Right cardiac atrium (tissue), 5 donors: ENCODE measurements around the gene NOL7. TPM values are rescaled to one million over a fixed set of nuclear protein-coding genes. Genes with fewer than 3 reads are reported as not detected.
A peak's percentile ranks its signal among the peaks of the same experiment; 100 is the strongest.

Source experiments
- ATAC-seq, 2 donors: fragments of 200-7000 bp; cut with Tn5 transposase; one replicate each; pipeline versions ENCODE4 v1.8.0 to v1.9.1; 2020; ENCODE audit warnings: moderate library complexity in 2 of 2, mild to moderate bottlenecking in 1 of 2
- DNase-seq, 3 donors: peaks; one replicate each; pipeline ENCODE4 v3.0.0-alpha.2; 2020
- H3K27ac ChIP-seq: one replicate; pipeline ENCODE4 v1.5.1; 2013; ENCODE audit warnings: mild to moderate bottlenecking, low read length, control low read depth, moderate library complexity
- H3K27me3 ChIP-seq: one replicate; pipeline ENCODE4 v1.6.1; 2013; ENCODE audit not compliant: control insufficient read depth, insufficient read depth
- H3K4me1 ChIP-seq: one replicate; pipeline ENCODE4 v1.6.1; 2013; ENCODE audit warnings: low read length; ENCODE audit not compliant: control insufficient read depth, insufficient read depth
- H3K4me3 ChIP-seq: one replicate; pipeline ENCODE4 v1.5.1; 2013; ENCODE audit warnings: low read length, control low read depth
- H3K9me3 ChIP-seq: one replicate; pipeline ENCODE4 v1.6.1; 2013; ENCODE audit warnings: low read length; ENCODE audit not compliant: control insufficient read depth
- WGBS: extraction: QIAGEN DNeasy Blood & Tissue Kit; methylation state at CpG from one replicate; pipeline ENCODE4 v1.1.7; 2013; 5-methylcytosine and 5-hydroxymethylcytosine counted together
- intact Hi-C, 4 donors: fragments of 100-400 bp; cut with DNase I; formaldehyde crosslinking; loops; one replicate each; pipeline versions ENCODE4 v1.11.0 to v1.14.0; 2022 to 2023
- polyA plus RNA-seq: library from polyadenylated mRNA; stranded (reverse); fragments of 200-250 nt; gene quantifications from one replicate; pipeline ENCODE4 v1.2.3, GENCODE V29; 2013
- total RNA-seq, 4 donors: library from RNA; stranded (reverse); fragmentation: NEBNext Ultra II Directional; extraction: Animal tissue kit (Norgen Biotek cat#: 25700); gene quantifications; one replicate each; pipeline ENCODE4 v1.2.1, GENCODE V29; 2021
- donor health status: healthy with polysubstance abuse.
- donor health status: DM: no; HTN: yes; CAD: no.
- donor health status: DM: no; HTN: no; CAD: no.
- donor health status: DM: no; HTN: yes; CAD: no; lungs with severe emphysema.
- donor health status: DM: yes; HTN: yes; CAD: no.

NOL7 gene
- total and polyA plus RNA-seq, 5 donors: 44.7 to 65.2 (median 52.8) TPM

GRCh38 chr6:13593720-13594119, 21.4 kb upstream of the NOL7 start:
- H3K4me3 ChIP-seq: no peak overlapping the region
- no peaks in the 10 kb centered on the region for H3K4me1 ChIP-seq
- H3K27ac ChIP-seq: no peak overlapping the region
- intact Hi-C loops: no loop called here
- no peaks in the 10 kb centered on the region for H3K9me3 ChIP-seq
- no peak for ATAC-seq
- DNase-seq: no peak
- WGBS: 76% methylated on average over 6 of the region's 6 CpGs
- no peaks in the 10 kb centered on the region for H3K27me3 ChIP-seq

GRCh38 chr6:13597073-13597472, 18.1 kb upstream of the NOL7 start:
- Histone ChIP-seq H3K4me3 (no peak overlapping the region), H3K4me1 (no peaks in the 10 kb centered on the region), H3K27ac (no peak overlapping the region), H3K9me3 (no peaks in the 10 kb centered on the region), H3K27me3 (no peaks in the 10 kb centered on the region)
- intact Hi-C loops: no loop called here
- WGBS: 95% methylated on average over 4 of the region's 4 CpGs
- ATAC-seq (no peak), DNase-seq (no peak)

GRCh38 chr6:13600036-13600435, 15.1 kb upstream of the NOL7 start:
- Histone ChIP-seq H3K4me3 (no peak overlapping the region), H3K27ac (no peak overlapping the region), H3K9me3 (no peaks in the 10 kb centered on the region), H3K27me3 (no peaks in the 10 kb centered on the region), H3K4me1 (no peaks in the 10 kb centered on the region)
- DNase-seq: no peak
- intact Hi-C loops: no loop called here
- 95% methylated on average over 6 of the region's 6 CpGs for WGBS
- no peak for ATAC-seq

GRCh38 chr6:13604135-13604534, 11.0 kb upstream of the NOL7 start:
- H3K4me3 ChIP-seq: no peak overlapping the region
- no peaks in the 10 kb centered on the region for H3K4me1 ChIP-seq
- intact Hi-C loops: no loop called here
- no peak overlapping the region for H3K27ac ChIP-seq
- DNase-seq (no peak), ATAC-seq (no peak)
- WGBS: 89% methylated on average over 4 of the region's 4 CpGs
- H3K9me3 ChIP-seq: no peaks in the 10 kb centered on the region
- H3K27me3 ChIP-seq: no peaks in the 10 kb centered on the region

- DNase-seq: no peak
- no peak for ATAC-seq
- H3K4me3 ChIP-seq: no peak overlapping the region
- intact Hi-C loops: no loop called here
- no peak overlapping the region for H3K27ac ChIP-seq
- 86% methylated on average over 2 of the region's 2 CpGs for WGBS
- H3K27me3 ChIP-seq: no peaks in the 10 kb centered on the region
- H3K4me1 ChIP-seq: no peaks in the 10 kb centered on the region
- no peaks in the 10 kb centered on the region for H3K9me3 ChIP-seq
Measured at GRCh38 chr6:13604546-13605416, 10.4 kb upstream of the NOL7 start.

- Histone ChIP-seq H3K27me3 (no peaks in the 10 kb centered on the region), H3K27ac (no peak overlapping the region), H3K9me3 (no peaks in the 10 kb centered on the region), H3K4me1 (no peaks in the 10 kb centered on the region), H3K4me3 (no peak overlapping the region)
- WGBS: 87% methylated on average over 4 of the region's 4 CpGs
- DNase-seq (no peak), ATAC-seq (no peak)
- intact Hi-C loops: no loop called here
Measured at GRCh38 chr6:13605634-13606033, 9.5 kb upstream of the NOL7 start.

GRCh38 chr6:13611715-13612114, 3.4 kb upstream of the NOL7 start:
- ATAC-seq (no peak), DNase-seq (no peak)
- intact Hi-C loops: no loop called here
- no peaks in the 10 kb centered on the region for H3K4me1 ChIP-seq
- peak overlapping the region; percentile 48 for H3K27ac ChIP-seq
- H3K9me3 ChIP-seq: no peaks in the 10 kb centered on the region
- 38% methylated on average over 4 of the region's 4 CpGs for WGBS
- no peaks in the 10 kb centered on the region for H3K27me3 ChIP-seq
- no peak overlapping the region for H3K4me3 ChIP-seq

GRCh38 chr6:13613029-13613594, 2.0 kb upstream of the NOL7 start:
- Histone ChIP-seq H3K9me3 (no peaks in the 10 kb centered on the region), H3K4me3 (no peak overlapping the region), H3K4me1 (no peaks in the 10 kb centered on the region), H3K27ac (peak overlapping the region; percentile 24), H3K27me3 (no peaks in the 10 kb centered on the region)
- DNase-seq (no peak), ATAC-seq (no peak)
- WGBS: 61% methylated on average over 3 of the region's 3 CpGs
- intact Hi-C loops: no loop called here

GRCh38 chr6:13614126-13614925, 809 bp upstream of the NOL7 start:
- no peaks in the 10 kb centered on the region for H3K9me3 ChIP-seq
- 6% methylated on average over 38 of the region's 38 CpGs for WGBS
- peak overlapping the region; percentile 45 for H3K4me3 ChIP-seq

GRCh38 chr6:13615792-13616120, 621 bp downstream of the NOL7 start:
- H3K4me1 ChIP-seq: no peaks in the 10 kb centered on the region
- H3K4me3 ChIP-seq: peak overlapping the region; percentile 81
- no peaks in the 10 kb centered on the region for H3K27me3 ChIP-seq
- intact Hi-C loops: loop anchor here in 2 of 4 donors (2.0 to 5.0 kb wide), 2 partner anchors 95 to 97 kb away; partner anchors contain the start of gene RANBP9 (in 2 of the 2)
- peak; percentile 67 to 79 (median 79) for DNase-seq
- WGBS: under 1% methylated on average over 14 of the region's 14 CpGs
- ATAC-seq: peak; percentile 50 to 72
- peak overlapping the region; percentile 84 for H3K27ac ChIP-seq
- H3K9me3 ChIP-seq: no peaks in the 10 kb centered on the region

More at GRCh38 chr6:13614126-13614925, 809 bp upstream of the NOL7 start:
- ATAC-seq: peak; percentile 63 to 76
- DNase-seq: peak; percentile 64 to 84 (median 80)
- no peaks in the 10 kb centered on the region for H3K27me3 ChIP-seq
- H3K27ac ChIP-seq: peak overlapping the region; percentile 73
- intact Hi-C loops: no loop called here
- H3K4me1 ChIP-seq: no peaks in the 10 kb centered on the region

GRCh38 chr6:13617066-13617465, 1.9 kb downstream of the NOL7 start:
- no peaks in the 10 kb centered on the region for H3K9me3 ChIP-seq
- no peak overlapping the region for H3K27ac ChIP-seq
- DNase-seq (no peak), ATAC-seq (no peak)
- WGBS: 73% methylated on average over 2 of the region's 2 CpGs
- intact Hi-C loops: loop anchor here in 2 of 4 donors (2.0 to 5.0 kb wide), 2 partner anchors 94 to 95 kb away; partner anchors contain the start of gene RANBP9 (in 2 of the 2)
- H3K27me3 ChIP-seq: no peaks in the 10 kb centered on the region
- no peaks in the 10 kb centered on the region for H3K4me1 ChIP-seq
- no peak overlapping the region for H3K4me3 ChIP-seq
